Endothelial cell (in vitro differentiated cells): ENCODE data around the gene TNFRSF21. TPM values are rescaled to one million over a fixed set of nuclear protein-coding genes. Genes with fewer than 3 reads are reported as not detected.

Experiments used
- DNase-seq: peaks from one replicate; pipeline ENCODE4 v3.0.0; 2021; ENCODE audit warnings: low spot score
- H3K27ac Mint-ChIP-seq: one replicate; pipeline ENCODE4 v1.8.0; 2021; ENCODE audit warnings: mixed read lengths, inconsistent platforms; ENCODE audit not compliant: unreplicated experiment
- H3K27me3 Mint-ChIP-seq: one replicate; pipeline ENCODE4 v1.8.0; 2021; ENCODE audit warnings: mild to moderate bottlenecking, moderate library complexity, mixed read lengths, inconsistent platforms; ENCODE audit not compliant: unreplicated experiment
- H3K36me3 Mint-ChIP-seq: one replicate; pipeline ENCODE4 v1.8.0; 2021; ENCODE audit warnings: mild to moderate bottlenecking, low read depth, mixed read lengths, inconsistent platforms; ENCODE audit not compliant: unreplicated experiment
- H3K4me1 Mint-ChIP-seq: one replicate; pipeline ENCODE4 v1.8.0; 2021; ENCODE audit warnings: mild to moderate bottlenecking, mixed read lengths, inconsistent platforms; ENCODE audit not compliant: unreplicated experiment
- H3K4me3 Mint-ChIP-seq: one replicate; pipeline ENCODE4 v1.8.0; 2021; ENCODE audit warnings: mild to moderate bottlenecking, mixed read lengths, inconsistent platforms; ENCODE audit not compliant: unreplicated experiment
- H3K9me3 Mint-ChIP-seq: one replicate; pipeline ENCODE4 v1.8.0; 2021; ENCODE audit warnings: mixed read lengths, inconsistent platforms; ENCODE audit not compliant: unreplicated experiment
- CTCF ChIP-seq: fragments of 200-600 bp; sonication (generic); IDR thresholded peaks from one replicate; pipeline ENCODE4 v1.5.0; 2021; ENCODE audit warnings: antibody characterized with exemption; ENCODE audit not compliant: unreplicated experiment
- total RNA-seq: library from RNA; stranded (reverse); fragmentation: NEBNext Ultra II Directional; extraction: Animal tissue kit (Norgen Biotek cat#: 25700); gene quantifications from one replicate; pipeline ENCODE4 v1.2.1, GENCODE V29; 2021; ENCODE audit not compliant: unreplicated experiment

Gene TNFRSF21
- total RNA-seq, 1 donor from 2014 or later = 32.5 TPM

- H3K27me3 Mint-ChIP-seq = no peaks in the 10 kb centered on the region
- no peaks in the 10 kb centered on the region for H3K9me3 Mint-ChIP-seq
- no peak overlapping the region for H3K4me3 Mint-ChIP-seq
- no peaks in the 10 kb centered on the region for H3K36me3 Mint-ChIP-seq
- DNase-seq = no peak
- TF ChIP-seq CTCF = no peak
- no peak overlapping the region for H3K27ac Mint-ChIP-seq
- H3K4me1 Mint-ChIP-seq = peaks cover 10% of the 10 kb centered on the region
Measured at GRCh38 chr6:47353871-47354270, 44.2 kb upstream of the TNFRSF21 start.

DNA sequence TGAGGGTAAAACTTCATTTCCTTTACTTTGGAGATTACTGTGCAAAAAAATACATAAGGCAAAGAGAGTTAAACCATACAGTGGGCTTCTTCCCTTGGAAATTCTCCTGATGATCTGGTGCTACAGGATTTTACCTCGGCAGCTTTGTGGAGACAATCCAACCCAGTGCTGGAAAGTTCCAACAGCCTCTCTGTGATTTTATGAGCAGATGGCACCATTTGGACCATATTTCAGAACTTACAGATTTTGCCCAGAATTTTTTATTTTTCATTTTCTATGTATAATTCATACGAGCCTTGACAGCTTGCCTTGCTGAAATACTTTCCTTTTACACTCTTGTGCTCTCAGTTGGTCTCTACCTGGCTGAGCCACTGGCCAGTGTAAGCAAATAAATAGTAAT, 43.3 kb upstream of the TNFRSF21 start:
- Mint-ChIP-seq H3K4me3 (no peak overlapping the region), H3K27me3 (no peaks in the 10 kb centered on the region), H3K36me3 (no peaks in the 10 kb centered on the region), H3K9me3 (no peaks in the 10 kb centered on the region), H3K27ac (no peak overlapping the region), H3K4me1 (peaks cover 10% of the 10 kb centered on the region)
- TF ChIP-seq CTCF = no peak
- no peak for DNase-seq

DNA sequence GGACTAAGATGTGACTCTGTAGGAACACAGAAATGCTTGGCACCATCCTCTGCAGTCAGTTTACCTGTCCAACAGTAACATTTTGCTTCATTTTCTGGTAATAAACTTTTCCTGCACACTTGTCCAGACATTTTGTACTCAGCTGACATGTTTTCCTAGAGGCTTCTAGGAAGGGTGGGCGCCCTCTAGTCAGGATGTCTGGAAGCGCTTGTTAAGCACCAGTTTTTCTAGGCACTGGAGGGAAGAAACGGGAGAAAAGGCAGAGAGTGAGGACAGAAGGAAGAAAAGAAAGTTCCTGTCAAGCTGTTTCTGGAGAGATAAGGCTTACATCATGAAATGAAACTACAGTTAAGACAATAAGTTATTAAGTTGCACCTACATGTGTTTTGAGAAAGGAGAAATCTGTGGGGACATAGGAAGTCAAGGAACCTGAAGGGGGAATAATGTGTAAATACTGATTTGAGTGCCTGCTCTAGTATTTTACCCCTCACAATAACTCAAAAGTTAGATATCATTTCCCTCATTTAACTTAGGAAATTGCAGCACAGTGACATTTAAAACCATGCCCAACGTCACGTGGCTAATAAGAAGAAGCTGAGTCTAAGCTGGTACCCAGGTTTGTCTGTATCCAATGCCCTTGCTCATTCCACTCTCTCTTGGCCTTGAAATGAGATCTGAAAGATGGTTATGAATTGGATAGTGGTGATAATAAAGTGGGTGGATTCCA, 42.7 kb upstream of the TNFRSF21 start:
- TF ChIP-seq CTCF = no peak
- H3K27me3 Mint-ChIP-seq = no peaks in the 10 kb centered on the region
- H3K9me3 Mint-ChIP-seq = no peaks in the 10 kb centered on the region
- no peak overlapping the region for H3K27ac Mint-ChIP-seq
- DNase-seq = no peak
- peaks cover 10% of the 10 kb centered on the region for H3K4me1 Mint-ChIP-seq
- no peaks in the 10 kb centered on the region for H3K36me3 Mint-ChIP-seq
- H3K4me3 Mint-ChIP-seq = no peak overlapping the region

DNA sequence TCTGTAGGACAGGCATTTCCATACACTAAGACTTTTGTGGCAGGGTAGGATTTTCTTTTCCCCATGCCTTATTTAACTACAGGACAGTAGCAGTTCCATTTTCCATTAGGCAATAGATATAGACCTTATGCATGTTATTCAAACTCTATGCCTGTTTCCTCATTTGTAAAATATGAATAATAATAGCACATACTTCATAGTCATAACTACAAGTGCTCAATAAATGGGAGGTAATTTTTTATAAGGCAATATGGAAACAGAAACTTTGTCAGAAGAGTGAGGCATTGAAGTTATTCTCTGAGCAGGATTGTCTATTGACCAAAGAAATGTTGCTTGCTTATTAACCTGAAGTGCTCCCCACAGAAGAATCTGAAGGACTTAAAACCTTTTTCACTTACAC, 41.9 kb upstream of the TNFRSF21 start:
- H3K36me3 Mint-ChIP-seq = no peaks in the 10 kb centered on the region
- H3K27me3 Mint-ChIP-seq = no peaks in the 10 kb centered on the region
- TF ChIP-seq CTCF = no peak
- H3K4me3 Mint-ChIP-seq = no peak overlapping the region
- H3K4me1 Mint-ChIP-seq = peaks cover 10% of the 10 kb centered on the region
- no peaks in the 10 kb centered on the region for H3K9me3 Mint-ChIP-seq
- DNase-seq = no peak
- H3K27ac Mint-ChIP-seq = no peak overlapping the region

- Mint-ChIP-seq H3K27me3 (peaks cover 1% of the 10 kb centered on the region), H3K4me1 (peaks cover 10% of the 10 kb centered on the region), H3K9me3 (no peaks in the 10 kb centered on the region), H3K36me3 (no peaks in the 10 kb centered on the region), H3K27ac (no peak overlapping the region), H3K4me3 (no peak overlapping the region)
- TF ChIP-seq CTCF = no peak
- no peak for DNase-seq
Measured at GRCh38 chr6:47349931-47350330, 40.2 kb upstream of the TNFRSF21 start.
